ENCODE measurements around the gene LMAN1L.

Gene LMAN1L

GRCh38 chr15:74858369-74858740 lies 45.7 kb downstream of the LMAN1L start:
- no peak overlapping the region for H3K4me3 ChIP-seq (ENCODE audit: control insufficient read depth, low read depth, low read length)
- no peak for TF ChIP-seq CTCF (IDR thresholded peaks at IDR 0.05; ENCODE audit: control insufficient read depth, insufficient read depth, low read depth, low read length, missing control alignments)
- DNase-seq (ENCODE audit: low read depth), result no peak

- DNase-seq (ENCODE audit: low read depth), result no peak
- no peak for TF ChIP-seq CTCF (IDR thresholded peaks at IDR 0.05; ENCODE audit: control insufficient read depth, insufficient read depth, low read depth, low read length, missing control alignments)
- H3K4me3 ChIP-seq (ENCODE audit: control insufficient read depth, low read depth, low read length), result no peak overlapping the region
These were observed 50.8 kb downstream of the LMAN1L start for GRCh38 chr15:74863239-74864056.

- no peak for DNase-seq (ENCODE audit: low read depth)
- no peak for TF ChIP-seq CTCF (IDR thresholded peaks at IDR 0.05; ENCODE audit: control insufficient read depth, insufficient read depth, low read depth, low read length, missing control alignments)
- no peak overlapping the region for H3K4me3 ChIP-seq (ENCODE audit: control insufficient read depth, low read depth, low read length)
These were observed 51.7 kb downstream of the LMAN1L start for GRCh38 chr15:74864296-74864695.

- no peak overlapping the region for H3K4me3 ChIP-seq (ENCODE audit: control insufficient read depth, low read depth, low read length)
- no peak for TF ChIP-seq CTCF (IDR thresholded peaks at IDR 0.05; ENCODE audit: control insufficient read depth, insufficient read depth, low read depth, low read length, missing control alignments)
- no peak for DNase-seq (ENCODE audit: low read depth)
These were observed 52.7 kb downstream of the LMAN1L start for GRCh38 chr15:74865316-74865715.

GRCh38 chr15:74866090-74866489 lies 53.5 kb downstream of the LMAN1L start:
- DNase-seq (ENCODE audit: low read depth), result no peak
- TF ChIP-seq CTCF (IDR thresholded peaks at IDR 0.05; ENCODE audit: control insufficient read depth, insufficient read depth, low read depth, low read length, missing control alignments), result no peak
- H3K4me3 ChIP-seq (ENCODE audit: control insufficient read depth, low read depth, low read length), result no peak overlapping the region

- H3K4me3 ChIP-seq (ENCODE audit: control insufficient read depth, low read depth, low read length), result no peak overlapping the region
- no peak for TF ChIP-seq CTCF (IDR thresholded peaks at IDR 0.05; ENCODE audit: control insufficient read depth, insufficient read depth, low read depth, low read length, missing control alignments)
- no peak for DNase-seq (ENCODE audit: low read depth)
These were observed 54.9 kb downstream of the LMAN1L start for GRCh38 chr15:74867466-74868038.
